IMR-90 (cell line): ENCODE results near the gene YIPF7. TPM values are rescaled to one million over a fixed set of nuclear protein-coding genes. Genes with fewer than 3 reads are reported as not detected.
A peak's percentile ranks its signal among the peaks of the same experiment; 100 is the strongest.

Experiments used
- ATAC-seq: fragments of 200-7000 bp; cut with Tn5 transposase; 2 replicates; pipeline ENCODE4 v1.9.1; 2020; ENCODE audit warnings: low read depth, mild to moderate bottlenecking, moderate library complexity
- BruUV-seq: library from RNA; stranded (reverse); fragments of 400-500 nt; replicated peaks from 2 replicates; lab custom pipeline; 2021; lab: Mats Ljungman, UMichigan
- CTCF ChIA-PET: fragments of 300-600 bp; formaldehyde crosslinking; extraction: SDS; loops from one replicate; lab custom pipeline; 2021; ENCODE audit warnings: antibody characterized with exemption; lab: Yijun Ruan, JAX
- POLR2A ChIA-PET: fragments of 300-600 bp; sonication (Branson Sonifier 250); formaldehyde crosslinking; loops from one replicate; lab custom pipeline; 2022; ENCODE audit warnings: antibody characterized with exemption; ENCODE audit not compliant: unreplicated experiment; lab: Charles Lee
- DNase-seq: peaks from one replicate; pipeline ENCODE4 v3.0.0; 2013
- H2AFZ ChIP-seq: replicated peaks from 2 replicates; pipeline ENCODE3; 2013; ENCODE audit warnings: low read length, mild to moderate bottlenecking; ENCODE audit not compliant: poor library complexity
- H2AK5ac ChIP-seq: 2 replicates; pipeline ENCODE4 v1.6.1; 2013; ENCODE audit warnings: low read depth, low read length, inconsistent platforms
- H2AK9ac ChIP-seq: replicated peaks from 2 replicates; pipeline ENCODE3; 2013; ENCODE audit warnings: mild to moderate bottlenecking, low read depth, low read length, moderate library complexity; ENCODE audit not compliant: poor library complexity
- H2BK120ac ChIP-seq: 2 replicates; pipeline ENCODE4 v1.6.1; 2013; ENCODE audit warnings: low read depth, low read length, inconsistent platforms
- H2BK15ac ChIP-seq: 3 replicates; pipeline ENCODE4 v1.6.1; 2013; ENCODE audit warnings: low read depth, low read length, inconsistent platforms
- H2BK20ac ChIP-seq: 2 replicates; pipeline ENCODE4 v1.6.1; 2013; ENCODE audit warnings: low read depth, mild to moderate bottlenecking, inconsistent platforms, low read length, moderate library complexity
- H2BK5ac ChIP-seq: 2 replicates; pipeline ENCODE4 v1.6.1; 2013; ENCODE audit warnings: mild to moderate bottlenecking, low read depth, low read length, inconsistent platforms; ENCODE audit not compliant: poor library complexity, severe bottlenecking
- H3K14ac ChIP-seq: replicated peaks from 2 replicates; pipeline ENCODE4 v1.6.1; 2013; ENCODE audit warnings: low read depth, low read length, inconsistent platforms
- H3K18ac ChIP-seq: 2 replicates; pipeline ENCODE4 v1.6.1; 2013; ENCODE audit warnings: low read depth, low read length, control low read depth
- H3K23ac ChIP-seq: 2 replicates; pipeline ENCODE4 v1.6.1; 2013; ENCODE audit warnings: low read depth, low read length, inconsistent platforms
- H3K27ac ChIP-seq: 2 replicates; pipeline ENCODE4 v1.5.1; 2013; ENCODE audit warnings: mild to moderate bottlenecking, control low read depth, low read length; ENCODE audit not compliant: insufficient read depth
- H3K27me3 ChIP-seq: 2 replicates; pipeline ENCODE4 v1.6.1; 2013; ENCODE audit warnings: low read length; ENCODE audit not compliant: control insufficient read depth, insufficient read depth
- H3K36me3 ChIP-seq: 2 replicates; pipeline ENCODE4 v1.6.1; 2013; ENCODE audit warnings: low read length, mixed read lengths; ENCODE audit not compliant: control insufficient read depth, insufficient read depth
- H3K4ac ChIP-seq: 2 replicates; pipeline ENCODE4 v1.6.1; 2013; ENCODE audit warnings: low read depth, low read length, inconsistent platforms
- H3K4me1 ChIP-seq: 2 replicates; pipeline ENCODE4 v1.6.1; 2013; ENCODE audit warnings: low read length, mixed read lengths; ENCODE audit not compliant: control insufficient read depth, insufficient read depth
- H3K4me2 ChIP-seq: 2 replicates; pipeline ENCODE4 v1.6.1; 2013; ENCODE audit warnings: low read depth, mild to moderate bottlenecking, control low read depth, low read length, moderate library complexity
- H3K4me3 ChIP-seq: 2 replicates; pipeline ENCODE4 v1.5.1; 2013; ENCODE audit warnings: low read depth, mild to moderate bottlenecking, control low read depth, low read length, moderate library complexity; ENCODE audit not compliant: insufficient read depth
- H3K56ac ChIP-seq: 2 replicates; pipeline ENCODE4 v1.6.1; 2013; ENCODE audit warnings: low read length, inconsistent platforms; ENCODE audit not compliant: insufficient read depth; ENCODE audit errors: extremely low read depth
- H3K79me1 ChIP-seq, 2 experiments: 2 replicates each; pipeline ENCODE4 v1.6.1; 2013; ENCODE audit warnings: low read length in 2 of 2, inconsistent platforms in 1 of 2, low read depth in 1 of 2
- H3K9ac ChIP-seq: 2 replicates; pipeline ENCODE4 v1.6.1; 2013; ENCODE audit warnings: low read depth, low read length, control low read depth
- H3K9me1 ChIP-seq: 2 replicates; pipeline ENCODE4 v1.6.1; 2013; ENCODE audit warnings: low read length, inconsistent platforms; ENCODE audit not compliant: insufficient read depth
- H3K9me3 ChIP-seq: 2 replicates; pipeline ENCODE4 v1.6.1; 2013; ENCODE audit warnings: low read length; ENCODE audit not compliant: control insufficient read depth, insufficient read depth
- H4K20me1 ChIP-seq: 2 replicates; pipeline ENCODE4 v1.6.1; 2013; ENCODE audit warnings: low read length, inconsistent platforms; ENCODE audit not compliant: insufficient read depth
- H4K5ac ChIP-seq: 2 replicates; pipeline ENCODE4 v1.6.1; 2013; ENCODE audit warnings: mild to moderate bottlenecking, low read depth, low read length, control low read depth
- H4K8ac ChIP-seq, 2 experiments: 2 replicates each; pipeline ENCODE4 v1.6.1; 2013; ENCODE audit warnings: low read depth in 2 of 2, low read length in 2 of 2, control low read depth in 1 of 2, inconsistent platforms in 1 of 2
- H4K91ac ChIP-seq: 2 replicates; pipeline ENCODE4 v1.6.1; 2013; ENCODE audit warnings: low read depth, low read length, inconsistent platforms; ENCODE audit not compliant: insufficient read depth
- CEBPB ChIP-seq: IDR thresholded peaks from 2 replicates; pipeline ENCODE4 v1.6.1; 2012; ENCODE audit warnings: low read depth, low read length, improper control_type of control experiment
- CHD1 ChIP-seq: IDR thresholded peaks from 2 replicates; pipeline ENCODE4 v1.6.1; 2012; ENCODE audit warnings: low read depth, low read length, improper control_type of control experiment
- CTCF ChIP-seq: conservative IDR thresholded peaks from 2 replicates; pipeline ENCODE4 v1.5.1; 2012; ENCODE audit warnings: mild to moderate bottlenecking, low read depth, low read length, improper control_type of control experiment
- MAZ ChIP-seq: IDR thresholded peaks from 2 replicates; pipeline ENCODE4 v1.6.1; 2012; ENCODE audit warnings: low read depth, mild to moderate bottlenecking, low read length, improper control_type of control experiment, moderate library complexity, borderline replicate concordance
- WGBS, 2 experiments: methylation state at CpG; one replicate each; pipeline versions ENCODE4 v1.1.5 to v1.1.7; 2013; ENCODE audit warnings: missing lambda C conversion rate in 2 of 2; ENCODE audit not compliant: insufficient read length in 1 of 2; ENCODE audit errors: extremely low coverage in 2 of 2; 5-methylcytosine and 5-hydroxymethylcytosine counted together
- dilution Hi-C: fragments of 300-500 bp; cut with HindIII; formaldehyde crosslinking; loops from one replicate; pipeline ENCODE4 v1.14.3; 2018; ENCODE audit warnings: low sequenced_read_pairs; ENCODE audit not compliant: unreplicated experiment
- in situ Hi-C: fragments of 300-500 bp; cut with MboI; formaldehyde crosslinking; loops from 3 replicates; pipeline ENCODE4 v1.14.3; 2019; ENCODE audit warnings: low sequenced_read_pairs, inconsistent platforms, mixed read lengths
- intact Hi-C: fragments of 100-400 bp; cut with micrococcal nuclease; formaldehyde crosslinking; loops from 2 replicates; pipeline ENCODE4 v1.10.0; 2022
- polyA plus RNA-seq, 3 experiments: library from polyadenylated mRNA; depleted of rRNA; stranded (reverse); fragments of >200 nt; gene quantifications; 2 replicates each; pipeline ENCODE4 v1.2.3, GENCODE V29; 2012; ENCODE audit warnings: low replicate concordance in 1 of 3
- total RNA-seq: library from RNA; depleted of rRNA; stranded (reverse); fragments of >200 nt; gene quantifications from 2 replicates; pipeline ENCODE4 v1.2.3, GENCODE V29; 2012

The YIPF7 gene
- total and polyA plus RNA-seq, 2 of the 4 experiments (the other 2 are of a cell fraction), result not detected

- Histone ChIP-seq H2AK5ac (no peak overlapping the region), H3K18ac (no peak overlapping the region), H4K5ac (no peak overlapping the region), H3K23ac (no peak overlapping the region), H4K20me1 (no peaks in the 10 kb centered on the region), H2BK5ac (no peak overlapping the region), H3K4me2 (no peak overlapping the region), H3K36me3 (no peaks in the 10 kb centered on the region), H2AK9ac (no peak overlapping the region), H3K4me1 (no peaks in the 10 kb centered on the region), H3K9me3 (no peaks in the 10 kb centered on the region), H3K79me1 (no peaks in the 10 kb centered on the region), H3K27ac (no peak overlapping the region), H2BK20ac (no peak overlapping the region), H2BK15ac (no peak overlapping the region), H3K56ac (no peak overlapping the region), H4K8ac (no peak overlapping the region), H3K4me3 (no peak overlapping the region), H2AFZ (no peak overlapping the region), H2BK120ac (no peak overlapping the region), H3K14ac (no peak overlapping the region), H3K9ac (no peak overlapping the region), H4K91ac (no peak overlapping the region), H3K4ac (no peak overlapping the region), H3K27me3 (no peaks in the 10 kb centered on the region), H3K9me1 (no peaks in the 10 kb centered on the region)
- dilution Hi-C loops (no loop called here), in situ Hi-C loops (no loop called here), intact Hi-C loops (no loop called here)
- POLR2A ChIA-PET, result no interaction called here
- no CpG with 5 or more reads among the region's 4 CpGs for whole genome bisulfite sequencing, 2 experiments
- CTCF ChIA-PET, result interaction anchor here (0.8 kb wide), 1 partner anchor 36 kb away, joined by 3 read pairs; no protein-coding TSS in a partner anchor
- TF ChIP-seq CTCF, result peak; percentile 20; the same call in 1 of the 2 replicates
- TF ChIP-seq CEBPB, result no peak
- TF ChIP-seq CHD1, result no peak
- TF ChIP-seq MAZ, result no peak
- no TSS peak for BruUV-seq
- ATAC-seq (no peak), DNase-seq (no peak)
These were observed 19.3 kb downstream of the YIPF7 start for GRCh38 chr4:44632089-44632488.
